Measurements from ENCODE around the gene GFY.
A peak's percentile ranks its signal among the peaks of the same experiment; 100 is the strongest.
"Not testable (repeated sequence)": the region's sequence is repeated elsewhere in the genome, so short reads cannot be mapped to it uniquely, and the experiment has no call there.

Gene GFY

GRCh38 chr19:49469828-49470614 lies 44.8 kb downstream of the GFY start:
- H3K4me1 ChIP-seq (ENCODE audit: insufficient read depth, low read length), result peaks cover 7% of the 10 kb centered on the region; the same call in 1 of the 2 replicates
- no peak overlapping the region for H3K9ac ChIP-seq (ENCODE audit: low read depth, low read length)
- H3K36me3 ChIP-seq (ENCODE audit: insufficient read depth, low read length), result no peaks in the 10 kb centered on the region

GRCh38 chr19:49470615-49470978 lies 45.4 kb downstream of the GFY start:
- Histone ChIP-seq H3K9me3 (ENCODE audit: control insufficient read depth, insufficient read depth, low read length) (no peaks in the 10 kb centered on the region), H3K36me3 (ENCODE audit: insufficient read depth, low read length) (no peaks in the 10 kb centered on the region), H3K4me1 (ENCODE audit: insufficient read depth, low read length) (peaks cover 7% of the 10 kb centered on the region; the same call in 1 of the 2 replicates)

More at GRCh38 chr19:49469828-49470614, 44.8 kb downstream of the GFY start:
- H3K9me3 ChIP-seq (ENCODE audit: control insufficient read depth, insufficient read depth, low read length), result no peaks in the 10 kb centered on the region

GRCh38 chr19:49472936-49473335 lies 47.7 kb downstream of the GFY start:
- peaks cover 7% of the 10 kb centered on the region; the same call in 1 of the 2 replicates for H3K4me1 ChIP-seq (ENCODE audit: insufficient read depth, low read length)
- no peaks in the 10 kb centered on the region for H3K9me3 ChIP-seq (ENCODE audit: control insufficient read depth, insufficient read depth, low read length)
- no peaks in the 10 kb centered on the region for H3K36me3 ChIP-seq (ENCODE audit: insufficient read depth, low read length)
- no peak overlapping the region for H3K9ac ChIP-seq (ENCODE audit: low read depth, low read length)

More at GRCh38 chr19:49470615-49470978, 45.4 kb downstream of the GFY start:
- no peak overlapping the region for H3K9ac ChIP-seq (ENCODE audit: low read depth, low read length)

- not testable (repeated sequence) for H3K9ac ChIP-seq (ENCODE audit: low read depth, low read length); H3K9me3 ChIP-seq (ENCODE audit: control insufficient read depth, insufficient read depth, low read length); H3K4me1 ChIP-seq (ENCODE audit: insufficient read depth, low read length); H3K36me3 ChIP-seq (ENCODE audit: insufficient read depth, low read length)
Observed at GRCh38 chr19:49473501-49473867, 48.3 kb downstream of the GFY start.

- Histone ChIP-seq H3K4me1 (ENCODE audit: insufficient read depth, low read length) (peaks cover 4% of the 10 kb centered on the region; the same call in 1 of the 2 replicates), H3K36me3 (ENCODE audit: insufficient read depth, low read length) (no peaks in the 10 kb centered on the region), H3K9me3 (ENCODE audit: control insufficient read depth, insufficient read depth, low read length) (no peaks in the 10 kb centered on the region), H3K9ac (ENCODE audit: low read depth, low read length) (peak within 1 kb of the TSS; percentile 50; the same call in 1 of the 2 replicates)
Observed at GRCh38 chr19:49473868-49474541, 48.8 kb downstream of the GFY start, which contains the start of gene FLT3LG. Gene FLT3LG, plus strand, starts transcription at chr19:49474215. Its CDS starts 425 bp downstream, at chr19:49474640.

- Histone ChIP-seq H3K9me3 (ENCODE audit: control insufficient read depth, insufficient read depth, low read length) (no peaks in the 10 kb centered on the region), H3K4me1 (ENCODE audit: insufficient read depth, low read length) (peaks cover 4% of the 10 kb centered on the region; the same call in 1 of the 2 replicates), H3K36me3 (ENCODE audit: insufficient read depth, low read length) (no peaks in the 10 kb centered on the region), H3K9ac (ENCODE audit: low read depth, low read length) (peak overlapping the region; percentile 50; the same call in 1 of the 2 replicates)
Observed at GRCh38 chr19:49474542-49474924, 49.3 kb downstream of the GFY start.

- no peaks in the 10 kb centered on the region for H3K36me3 ChIP-seq (ENCODE audit: insufficient read depth, low read length)
- no peak overlapping the region for H3K9ac ChIP-seq (ENCODE audit: low read depth, low read length)
- peaks cover 4% of the 10 kb centered on the region; the same call in 1 of the 2 replicates for H3K4me1 ChIP-seq (ENCODE audit: insufficient read depth, low read length)
- H3K9me3 ChIP-seq (ENCODE audit: control insufficient read depth, insufficient read depth, low read length), result no peaks in the 10 kb centered on the region
Observed at GRCh38 chr19:49475191-49475917, 50.2 kb downstream of the GFY start.

- Histone ChIP-seq H3K9ac (ENCODE audit: low read depth, low read length) (no peak overlapping the region; the same call in 1 of the 2 replicates), H3K9me3 (ENCODE audit: control insufficient read depth, insufficient read depth, low read length) (no peaks in the 10 kb centered on the region), H3K36me3 (ENCODE audit: insufficient read depth, low read length) (no peaks in the 10 kb centered on the region), H3K4me1 (ENCODE audit: insufficient read depth, low read length) (peaks cover 4% of the 10 kb centered on the region; the same call in 1 of the 2 replicates)
Observed at GRCh38 chr19:49475995-49476880, 51.0 kb downstream of the GFY start.

Measured in ES-I3 (cell line).